ENCODE results near the gene SLC9A1. TPM values are rescaled to one million over a fixed set of nuclear protein-coding genes. Genes with fewer than 3 reads are reported as not detected.

The SLC9A1 gene
- total and polyA plus RNA-seq, 2 of the 8 experiments (the other 6 are each of a cell fraction or from before 2014, with no cell fraction given), result 11.3 to 25.1 TPM

DNA sequence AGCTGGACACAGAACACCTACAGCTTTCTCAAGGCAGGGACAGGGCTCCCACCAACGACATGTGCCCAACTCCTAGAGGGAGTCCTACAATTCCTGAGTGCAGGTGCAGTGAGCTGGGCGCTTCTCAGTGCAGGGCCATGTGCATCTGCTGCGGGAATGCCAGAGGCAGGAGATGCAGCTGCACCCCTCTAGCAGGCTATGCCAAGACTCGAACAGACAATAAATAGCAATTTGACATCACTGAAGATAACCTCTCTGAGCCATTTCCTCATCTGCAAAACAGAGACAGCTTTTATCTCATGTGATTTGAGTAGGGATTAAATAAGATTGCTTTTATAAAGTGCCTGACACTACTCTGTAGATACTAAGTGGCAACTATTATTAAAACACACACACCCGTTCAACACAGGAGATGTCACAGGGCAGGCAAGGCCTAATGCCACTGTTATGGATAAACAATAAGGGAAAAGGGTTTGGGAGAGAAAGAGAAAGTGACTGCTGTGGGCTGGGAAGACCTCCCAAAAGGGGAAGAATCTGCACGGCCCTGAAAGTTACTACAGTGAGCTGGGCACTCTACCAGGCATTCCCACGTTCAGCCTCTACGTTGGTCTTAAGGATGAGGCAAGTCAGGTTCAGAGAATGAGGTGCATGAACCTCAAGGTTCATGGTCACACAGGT, 5.7 kb downstream of the SLC9A1 start:
- H4K5ac ChIP-seq (ENCODE audit: insufficient read length, low read depth, low read length), result no peak overlapping the region
- H3K27me3 ChIP-seq (replicated peaks in 1 of 4; ENCODE audit: control insufficient read depth in 3 of 4, extremely low read depth in 1 of 4, insufficient read depth in 3 of 4, low read length in 3 of 4), result no peaks in the 10 kb centered on the region
- no peak for DNase-seq (ENCODE audit: low read depth in 1 of 2, low spot score in 2 of 2)
- H3K23me2 ChIP-seq (ENCODE audit: low read depth, low read length), result no peaks in the 10 kb centered on the region
- no peak overlapping the region for H3K9ac ChIP-seq (replicated peaks in 1 of 4; ENCODE audit: extremely low read depth in 1 of 4, low read depth in 3 of 4, low read length in 3 of 4)
- no peak overlapping the region for H2BK5ac ChIP-seq (ENCODE audit: low read depth, low read length)
- no peak overlapping the region for H2BK20ac ChIP-seq (ENCODE audit: low read length)
- no peak overlapping the region for H2AFZ ChIP-seq (ENCODE audit: low read length)
- peaks cover 4 to 14% (median 11%) of the 10 kb centered on the region in 4 experiments; a peak in 6 of 7 replicates for H3K4me1 ChIP-seq (replicated peaks in 1 of 4; ENCODE audit: control insufficient read depth in 3 of 4, insufficient read depth in 4 of 4, low read length in 3 of 4)
- no peaks in the 10 kb centered on the region for H3K9me3 ChIP-seq (ENCODE audit: insufficient read depth in 2 of 2, low read depth in 1 of 2, low read length in 1 of 2)
- no peak overlapping the region for H2BK12ac ChIP-seq (ENCODE audit: low read depth, low read length)
- H4K8ac ChIP-seq (ENCODE audit: extremely low read depth, insufficient read depth, low read length), result no peak overlapping the region
- no peak overlapping the region for H4K91ac ChIP-seq (replicated peaks; ENCODE audit: insufficient read length, low read length)
- peaks cover 0 to 11% of the 10 kb centered on the region in 2 experiments for H4K20me1 ChIP-seq (replicated peaks in 1 of 2; ENCODE audit: control insufficient read depth in 1 of 2, insufficient read depth in 2 of 2, low read length in 2 of 2)
- H3K56ac ChIP-seq (replicated peaks; ENCODE audit: insufficient read length, low read depth, low read length), result no peak overlapping the region
- no peak overlapping the region for H3K4ac ChIP-seq (replicated peaks; ENCODE audit: insufficient read length, low read depth, low read length)
- H3K27ac ChIP-seq (ENCODE audit: low read depth, low read length), result no peak overlapping the region
- H3K79me1 ChIP-seq (ENCODE audit: low read depth, low read length), result peaks cover 20% of the 10 kb centered on the region
- TF ChIP-seq TAF7 (optimal IDR thresholded peaks at IDR 0.05; ENCODE audit: borderline replicate concordance, low read depth, low read length) (no peak), RBBP5 (IDR thresholded peaks at IDR 0.05; ENCODE audit: borderline replicate concordance, low read depth, low read length) (no peak), NANOG (IDR thresholded peaks at IDR 0.05; ENCODE audit: insufficient read depth, low read depth, low read length, poor library complexity, severe bottlenecking) (no peak), HDAC6 (IDR thresholded peaks at IDR 0.05; ENCODE audit: low read depth, low read length) (no peak)
- peaks cover 0 to 2% (median 0%) of the 10 kb centered on the region in 4 experiments; a peak in 2 of 8 replicates for H3K36me3 ChIP-seq (ENCODE audit: control insufficient read depth in 2 of 4, insufficient read depth in 4 of 4, low read length in 3 of 4)
- H3K18ac ChIP-seq (ENCODE audit: extremely low read depth, low read length), result no peak overlapping the region
- peaks cover 0 to 41% of the 10 kb centered on the region in 2 experiments; a peak in 3 of 4 replicates for H3K79me2 ChIP-seq (ENCODE audit: control insufficient read depth in 1 of 2, insufficient read depth in 2 of 2, low read length in 2 of 2)
- H3K4me3 ChIP-seq (ENCODE audit: extremely low read depth in 1 of 4, insufficient read depth in 2 of 4, low read depth in 3 of 4, low read length in 4 of 4), result no peak overlapping the region
- H3K14ac ChIP-seq (ENCODE audit: insufficient read length), result no peak overlapping the region
- no peak overlapping the region for H2AK5ac ChIP-seq (ENCODE audit: low read depth, low read length)
- no peak overlapping the region for H3K4me2 ChIP-seq (ENCODE audit: insufficient read depth in 1 of 2, low read depth in 2 of 2, low read length in 2 of 2)
- no peak overlapping the region for H3K23ac ChIP-seq (ENCODE audit: insufficient read length)
- ChIA-PET POLR2A (ENCODE audit: partially characterized antibody) (interaction anchor here (1.8 to 14.6 kb wide), 3 partner anchors 9 to 110 kb away, joined by 5 to 257 read pairs (median 6); no protein-coding TSS in a partner anchor), CTCF (ENCODE audit: partially characterized antibody) (interaction anchor here (0.8 to 11.0 kb wide), 8 partner anchors 8 to 459 kb away, joined by 3 to 151 read pairs (median 4); no protein-coding TSS in a partner anchor)
- WGBS, 2 experiments (ENCODE audit: extremely low coverage in 1 of 2, insufficient coverage in 1 of 2, insufficient read length in 1 of 2, insufficient replicate concordance in 2 of 2, low coverage in 1 of 2, low lambda C conversion rate in 2 of 2, missing lambda C conversion rate in 1 of 2), result 88% methylated on average over 8 of the region's 8 CpGs; no CpG with 5 or more reads in 1 of the 2 experiments
- H2BK120ac ChIP-seq (replicated peaks; ENCODE audit: low read depth, low read length), result no peak overlapping the region
- H2BK15ac ChIP-seq (ENCODE audit: low read length), result no peak overlapping the region
- FAIRE-seq, result no peak

Data from H1 (cell line).